Measurements from ENCODE around the gene FBXL16.

FBXL16 gene

DNA sequence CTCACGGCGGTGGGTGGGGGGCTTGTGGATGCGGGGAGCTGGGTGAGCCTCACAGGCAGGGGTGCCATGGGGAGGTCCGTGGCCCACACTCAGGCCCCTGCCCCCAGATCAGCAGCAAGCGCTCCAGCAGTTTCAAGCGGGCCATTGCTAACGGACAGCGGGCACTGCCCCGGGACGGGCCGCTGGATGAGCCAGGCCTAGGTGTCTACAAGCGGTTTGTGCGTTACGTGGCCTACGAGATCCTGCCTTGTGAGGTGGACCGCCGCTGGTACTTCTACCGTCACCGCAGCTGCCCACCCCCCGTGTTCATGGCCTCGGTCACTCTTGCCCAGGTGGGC lies 29.1 kb downstream of the FBXL16 start:
- DNase-seq = no peak

GRCh38 chr16:675884-676564 lies 29.6 kb downstream of the FBXL16 start:
- DNase-seq = no peak

DNA sequence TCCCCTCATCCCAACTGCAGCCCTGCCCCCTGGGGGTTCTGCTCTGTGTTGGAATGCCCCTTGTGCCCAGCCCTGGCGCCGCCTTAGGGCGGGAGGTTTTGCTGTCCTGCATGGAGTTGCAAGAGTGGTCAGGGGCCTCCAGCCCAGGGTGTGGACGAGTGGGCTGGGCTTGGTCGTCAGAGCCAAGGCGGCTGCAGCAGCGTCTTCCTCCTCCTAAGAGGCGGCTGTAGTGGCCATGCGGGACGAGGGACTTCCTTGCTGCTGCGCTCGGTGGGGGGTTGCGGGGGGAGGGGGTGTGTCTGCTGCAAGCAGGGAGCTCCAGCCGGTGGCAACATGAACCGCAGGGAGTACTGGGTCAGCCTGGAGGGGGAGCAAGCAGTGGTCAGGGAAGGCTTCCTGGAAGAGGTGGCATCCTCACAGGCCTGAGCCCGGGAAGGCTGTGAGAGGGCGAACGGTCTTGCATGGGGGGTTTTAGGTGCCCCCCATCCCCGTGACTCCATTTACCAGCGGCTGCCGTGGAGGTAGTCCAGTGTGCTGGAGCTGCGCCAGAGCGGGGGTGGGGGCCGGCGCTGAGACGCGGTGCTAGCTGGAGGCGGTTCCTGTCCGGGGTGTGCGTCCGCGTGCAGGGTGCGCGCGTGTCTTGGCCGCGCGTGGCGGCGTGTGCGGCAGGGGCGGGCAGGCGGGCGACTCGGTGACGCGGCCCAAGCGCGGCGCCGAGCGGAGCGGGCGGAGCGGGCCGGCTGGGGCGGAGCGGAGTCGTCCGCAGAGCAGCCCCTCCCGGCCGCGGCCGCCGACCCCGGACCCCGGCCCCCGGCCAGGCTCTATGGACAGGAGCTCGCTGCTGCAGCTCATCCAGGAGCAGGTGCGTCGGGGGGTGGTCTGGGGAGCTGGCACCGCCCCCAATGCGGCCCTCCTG lies 30.4 kb downstream of the FBXL16 start, which contains the start of gene RHBDL1:
RHBDL1 (plus strand) TSS at position 704 of the 916 bp plus-strand sequence; CDS start at position 824, 120 bp downstream.
- DNase-seq = no peak

DNA sequence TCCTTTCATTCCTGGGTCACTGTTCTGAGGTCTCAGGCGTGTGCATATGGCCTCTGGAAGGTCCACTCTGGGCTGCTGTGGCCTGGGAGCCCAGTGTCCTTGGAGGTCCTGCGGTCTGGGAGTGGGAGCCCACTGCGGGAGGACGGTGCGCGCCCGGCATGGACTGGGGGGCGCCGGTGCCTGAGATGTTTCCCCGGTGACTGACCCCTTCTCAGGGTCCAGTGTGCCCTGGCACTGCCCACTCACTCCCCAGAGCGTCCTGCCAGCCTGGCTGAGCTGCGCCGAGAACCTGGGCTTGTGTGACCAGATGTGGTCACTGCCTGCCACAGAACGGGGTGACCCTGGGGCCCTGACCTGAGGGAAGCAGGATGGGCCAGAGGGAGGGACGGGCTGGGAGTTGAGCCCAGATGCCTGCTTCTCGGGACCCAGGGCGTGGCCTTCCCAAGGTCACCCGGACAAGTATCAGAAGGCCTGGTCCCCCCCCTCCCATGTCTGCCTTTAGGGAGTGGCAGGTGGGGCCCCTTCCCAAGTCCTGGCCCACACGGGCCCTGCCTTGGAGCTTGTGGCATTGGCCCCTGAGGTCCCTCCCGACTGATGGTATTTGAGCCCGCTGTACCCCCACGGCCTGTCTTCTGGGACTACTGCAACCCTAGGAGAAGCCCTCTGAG lies 31.3 kb downstream of the FBXL16 start:
- no peak for DNase-seq

DNA sequence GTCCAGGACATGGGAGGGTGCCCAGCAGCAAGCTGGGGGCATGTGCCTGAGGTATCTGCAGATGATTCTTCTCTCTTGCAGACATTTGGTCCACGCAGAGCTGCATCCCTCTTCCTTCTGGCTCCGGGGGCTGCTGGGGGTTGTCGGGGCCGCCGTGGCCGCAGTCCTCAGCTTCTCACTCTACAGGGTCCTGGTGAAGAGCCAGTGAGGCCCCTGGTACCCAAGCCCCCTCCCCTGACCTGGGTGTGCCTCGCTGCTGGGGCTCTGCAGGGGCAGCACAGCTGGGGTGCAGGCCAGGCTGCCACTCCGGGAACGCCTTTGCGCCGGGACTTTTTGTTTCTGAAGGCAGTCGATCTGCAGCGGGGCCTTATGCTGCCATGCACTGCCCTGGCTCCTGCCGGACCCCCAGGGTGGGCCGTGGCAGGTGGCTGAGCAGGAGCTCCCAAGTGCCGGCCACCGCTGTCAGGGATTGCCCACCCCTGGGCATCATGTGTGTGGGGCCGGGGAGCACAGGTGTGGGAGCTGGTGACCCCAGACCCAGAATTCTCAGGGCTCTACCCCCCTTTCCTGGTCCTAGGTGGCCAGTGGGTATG lies 32.1 kb downstream of the FBXL16 start:
- no peak for DNase-seq

- DNase-seq = no peak
Measured at GRCh38 chr16:672851-673250, 32.8 kb downstream of the FBXL16 start.

DNA sequence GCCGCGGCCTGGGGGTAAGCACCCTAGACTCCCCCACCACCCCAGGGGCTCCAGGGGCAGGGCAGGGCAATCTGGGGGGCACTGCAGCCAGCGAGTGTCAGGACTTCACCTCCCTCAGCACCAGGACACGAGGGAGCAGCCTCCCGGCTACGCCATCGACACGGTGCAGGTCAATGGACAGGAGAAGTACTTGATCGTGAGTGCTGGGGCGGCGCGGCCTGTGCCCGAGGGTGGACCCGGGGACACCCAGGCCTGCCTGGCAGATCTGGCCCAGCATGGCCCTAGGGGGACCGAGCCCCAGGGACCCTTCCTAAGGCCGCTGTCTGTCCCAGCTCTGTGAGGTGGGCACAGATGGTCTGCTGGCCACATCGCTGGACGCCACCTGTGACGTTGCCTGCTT lies 33.2 kb downstream of the FBXL16 start:
- DNase-seq = no peak

DNA sequence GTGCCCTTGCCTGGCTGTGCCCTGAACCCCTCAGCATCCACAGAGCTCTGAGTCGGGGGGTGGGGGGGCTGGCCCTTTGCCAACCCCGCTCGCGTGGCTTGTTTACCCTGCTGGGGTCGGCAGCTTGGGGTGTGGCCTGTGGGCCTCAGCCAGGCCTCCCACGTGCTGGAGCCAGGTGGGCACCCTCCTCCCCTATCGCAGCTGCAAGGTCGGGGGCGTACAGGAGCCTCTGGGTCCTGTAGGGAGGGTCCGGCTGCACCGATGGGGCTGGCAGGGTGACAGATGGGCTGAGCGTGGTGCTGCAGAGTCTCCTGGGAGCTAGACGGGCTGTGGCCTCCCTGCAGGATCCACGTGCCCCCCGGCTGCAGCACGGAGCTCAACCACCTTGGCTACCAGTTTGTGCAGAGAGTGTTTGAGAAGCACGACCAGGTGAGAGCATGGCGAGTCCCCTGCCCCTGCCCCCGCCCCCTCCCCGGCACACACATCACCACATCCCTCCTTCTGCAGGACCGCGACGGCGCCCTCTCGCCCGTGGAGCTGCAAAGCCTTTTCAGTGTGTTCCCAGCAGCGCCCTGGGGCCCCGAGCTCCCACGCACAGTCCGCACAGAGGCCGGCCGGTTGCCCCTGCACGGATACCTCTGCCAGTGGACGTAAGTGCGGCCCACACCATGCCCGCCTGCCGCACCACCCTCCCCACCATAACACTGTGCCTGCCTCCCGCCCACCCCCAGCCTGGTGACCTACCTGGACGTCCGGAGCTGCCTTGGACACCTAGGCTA lies 34.1 kb downstream of the FBXL16 start:
- no peak for DNase-seq

- no peak for DNase-seq
Measured at GRCh38 chr16:670485-671352, 34.9 kb downstream of the FBXL16 start.

- no peak for DNase-seq
Measured at GRCh38 chr16:669666-670065, 35.9 kb downstream of the FBXL16 start.

DNA sequence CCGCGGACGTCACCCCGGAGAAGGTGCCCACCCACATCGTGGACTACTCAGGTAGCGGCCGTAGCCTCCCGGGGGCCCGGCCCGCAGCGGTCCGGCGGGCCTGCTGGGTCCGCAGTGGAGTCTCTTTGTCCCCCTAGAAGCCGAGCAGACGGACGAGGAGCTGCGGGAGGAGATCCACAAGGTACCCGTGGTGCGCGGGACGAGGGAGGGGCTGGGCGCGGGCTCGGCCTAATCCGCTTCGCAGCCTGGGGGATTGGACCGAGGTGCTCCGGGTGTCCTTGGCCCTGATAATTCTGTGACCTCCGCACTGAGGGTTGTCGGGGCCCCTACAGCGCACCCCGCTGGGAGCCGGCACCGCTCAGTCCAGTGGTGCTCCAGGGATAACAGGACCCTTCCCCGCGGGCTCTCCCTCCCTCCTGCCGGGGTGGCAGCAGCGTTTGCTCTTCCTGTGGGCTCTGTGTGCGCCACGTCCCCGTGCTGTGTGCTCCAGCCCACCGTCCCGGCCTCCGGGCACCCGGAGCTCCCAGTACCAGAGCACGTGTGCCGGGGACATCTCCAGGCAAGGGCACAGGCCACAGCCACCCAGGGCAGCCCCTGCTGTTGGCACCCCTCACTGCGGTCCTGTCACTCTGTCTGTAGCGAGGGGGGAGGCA lies 37.0 kb downstream of the FBXL16 start:
- DNase-seq = no peak

DNA sequence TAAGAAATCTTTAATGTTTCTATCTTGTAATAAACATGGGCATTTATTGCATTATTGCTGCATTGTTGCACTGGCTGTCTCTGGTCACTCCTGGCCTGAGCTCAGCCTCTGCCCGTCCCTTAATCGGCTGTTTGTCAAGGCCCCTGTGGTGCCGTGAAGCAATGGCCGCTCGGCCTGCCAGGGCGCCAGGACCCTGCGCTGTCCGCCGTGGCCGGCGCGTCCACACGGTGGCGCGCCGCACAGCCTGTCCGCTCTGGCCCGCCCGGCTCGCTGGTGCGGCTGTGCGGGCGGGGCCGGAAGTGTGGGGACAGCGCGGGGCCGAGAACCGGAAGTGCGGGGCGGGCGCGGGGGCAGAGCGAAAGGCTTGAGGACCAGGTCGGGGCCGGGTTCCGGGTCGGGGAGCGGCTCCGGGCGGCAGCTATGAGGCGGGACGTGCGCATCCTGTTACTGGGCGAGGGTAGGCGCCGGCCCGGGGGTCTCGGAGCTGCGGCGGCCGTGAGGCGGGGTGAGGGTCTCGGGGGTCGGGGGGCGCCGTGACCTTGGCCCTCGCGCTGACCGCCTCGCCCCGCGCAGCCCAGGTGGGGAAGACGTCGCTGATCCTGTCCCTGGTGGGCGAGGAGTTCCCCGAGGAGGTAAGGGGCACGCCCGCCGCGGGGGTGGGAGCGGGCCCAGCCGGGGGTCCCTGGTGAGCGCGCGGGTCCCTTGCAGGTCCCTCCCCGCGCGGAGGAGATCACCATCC lies 37.7 kb downstream of the FBXL16 start, which contains the start of gene RHOT2:
RHOT2 (plus strand) TSS at position 353 of the 739 bp plus-strand sequence; CDS start at position 421, 68 bp downstream.
- peak; percentile 69 for DNase-seq

- no peak for DNase-seq
Measured at GRCh38 chr16:667113-667779, 38.4 kb downstream of the FBXL16 start.

- no peak for DNase-seq
Measured at GRCh38 chr16:666572-666971, 39.0 kb downstream of the FBXL16 start.

GRCh38 chr16:662597-662996 lies 43.0 kb downstream of the FBXL16 start:
- no peak for DNase-seq

- DNase-seq = no peak
Measured at GRCh38 chr16:662095-662494, 43.5 kb downstream of the FBXL16 start.

- no peak for DNase-seq
Measured at GRCh38 chr16:661184-661821, 44.3 kb downstream of the FBXL16 start.

GRCh38 chr16:660459-661183 lies 45.0 kb downstream of the FBXL16 start:
- no peak for DNase-seq

All from NCI-H446 treated with DMSO at 0.1 percent for 48 hours (cell line).